Gastroesophageal sphincter (tissue), 4 donors: ENCODE measurements around the gene TCP11X1. TPM values are rescaled to one million over a fixed set of nuclear protein-coding genes. Genes with fewer than 3 reads are reported as not detected.
"Not testable (repeated sequence)": the region's sequence is repeated elsewhere in the genome, so short reads cannot be mapped to it uniquely, and the experiment has no call there.

Source experiments
- ATAC-seq: fragments of 150-250 bp; one replicate; pipeline ENCODE4 v1.9.1; 2016; ENCODE audit warnings: mild to moderate bottlenecking, moderate library complexity
- H3K27ac ChIP-seq, 4 donors: fragments of 200-600 bp; sonication (generic) in 3 of 4; 1 replicate in 3 of 4; 2 replicates in 1 of 4; pipeline ENCODE4 v1.5.1; 2016 to 2019
- H3K27me3 ChIP-seq: fragments of 200-600 bp; sonication (generic); one replicate; pipeline ENCODE4 v1.5.1; 2019
- H3K36me3 ChIP-seq, 2 donors: fragments of 200-600 bp; sonication (generic); one replicate each; pipeline ENCODE4 v1.5.1; 2019; ENCODE audit warnings: control low read depth in 1 of 2
- H3K4me1 ChIP-seq, 3 donors: fragments of 200-600 bp; sonication (generic); 1 replicate in 2 of 3; 2 replicates in 1 of 3; pipeline ENCODE4 v1.5.1; 2016 to 2019; ENCODE audit warnings: control low read depth in 2 of 3
- H3K4me3 ChIP-seq, 2 donors: fragments of 200-600 bp; sonication (generic); one replicate each; pipeline ENCODE4 v1.5.1; 2019; ENCODE audit warnings: mild to moderate bottlenecking in 1 of 2, moderate library complexity in 1 of 2
- H3K9me3 ChIP-seq, 3 donors: fragments of 200-600 bp; sonication (generic); one replicate each; pipeline ENCODE4 v1.5.1; 2017 to 2019; ENCODE audit warnings: control low read depth in 2 of 3
- CTCF ChIP-seq, 4 experiments: fragments of 200-600 bp in 2 of 4; fragments of 450-650 bp in 2 of 4; sonication (generic) in 1 of 4; IDR thresholded peaks; one replicate each; pipeline ENCODE4 v1.5.1; 2017 to 2019; ENCODE audit warnings: antibody characterized with exemption in 4 of 4, mild to moderate bottlenecking in 2 of 4, moderate library complexity in 2 of 4
- EP300 ChIP-seq: sonication (generic); formaldehyde crosslinking; IDR thresholded peaks from one replicate; pipeline ENCODE4 v1.6.1; 2017; ENCODE audit warnings: antibody characterized with exemption, mild to moderate bottlenecking
- POLR2A ChIP-seq, 2 donors: fragments of 450-650 bp; IDR thresholded peaks; one replicate each; pipeline ENCODE4 v1.6.1; 2017; ENCODE audit warnings: antibody characterized with exemption in 2 of 2, mild to moderate bottlenecking in 2 of 2, moderate library complexity in 1 of 2
- POLR2AphosphoS5 ChIP-seq: sonication (generic); formaldehyde crosslinking; IDR thresholded peaks from one replicate; pipeline ENCODE4 v1.6.1; 2017; ENCODE audit warnings: antibody characterized with exemption
- WGBS, 2 donors: methylation state at CpG; one replicate each; pipeline ENCODE4 v1.1.5; 2018; ENCODE audit warnings: low coverage in 1 of 2; 5-methylcytosine and 5-hydroxymethylcytosine counted together
- total RNA-seq, 4 donors: library from RNA; depleted of rRNA; stranded (reverse); fragments of >200 nt; gene quantifications; one replicate each; pipeline ENCODE4 v1.1.0, GENCODE V29; 2016

The TCP11X1 gene
- total RNA-seq = not detected

GRCh38 chrX:102214986-102215385 is at the start of gene TCP11X1:
TSS of gene TCP11X1 (plus strand) at chrX:102215301.
- WGBS, 2 donors = no CpG with 5 or more reads among the region's 15 CpGs
- H3K36me3 ChIP-seq, ATAC-seq, H3K4me3 ChIP-seq, H3K4me1 ChIP-seq, H3K27me3 ChIP-seq, H3K27ac ChIP-seq, H3K9me3 ChIP-seq: not testable (repeated sequence)

- no peak for ATAC-seq
- Histone ChIP-seq H3K27me3 (no peaks in the 10 kb centered on the region), H3K4me1 (no peaks in the 10 kb centered on the region), H3K4me3 (no peak overlapping the region), H3K9me3 (no peaks in the 10 kb centered on the region), H3K36me3 (no peaks in the 10 kb centered on the region), H3K27ac (no peak overlapping the region)
- TF ChIP-seq EP300 (no peak), POLR2A (IDR thresholded peaks at IDR 0.05) (no peak), CTCF (IDR thresholded peaks at IDR 0.05) (no peak), POLR2AphosphoS5 (no peak)
- whole genome bisulfite sequencing, 2 donors = 61 to 71% methylated on average over 7 of the region's 7 CpGs
These were observed 29.0 kb upstream of the TCP11X1 start for GRCh38 chrX:102185967-102186720.

GRCh38 chrX:102207940-102208339 is 7.2 kb upstream of the TCP11X1 start:
- not testable (repeated sequence) for H3K27me3 ChIP-seq, H3K4me3 ChIP-seq, H3K9me3 ChIP-seq, H3K27ac ChIP-seq, H3K36me3 ChIP-seq, ATAC-seq, H3K4me1 ChIP-seq
- no CpG with 5 or more reads among the region's 5 CpGs for WGBS, 2 donors

GRCh38 chrX:102216497-102216896 is 1.4 kb downstream of the TCP11X1 start:
- ATAC-seq, H3K9me3 ChIP-seq, H3K36me3 ChIP-seq, H3K27me3 ChIP-seq, H3K4me1 ChIP-seq, H3K4me3 ChIP-seq, H3K27ac ChIP-seq: not testable (repeated sequence)
- WGBS, 2 donors = no CpG with 5 or more reads among the region's 3 CpGs

GRCh38 chrX:102235678-102236077 is 20.6 kb downstream of the TCP11X1 start:
- H3K4me3 ChIP-seq, H3K27ac ChIP-seq, ATAC-seq, H3K9me3 ChIP-seq, H3K36me3 ChIP-seq, H3K27me3 ChIP-seq, H3K4me1 ChIP-seq: not testable (repeated sequence)
- no CpG with 5 or more reads among the region's 7 CpGs for WGBS, 2 donors

GRCh38 chrX:102240265-102240664 is 25.2 kb downstream of the TCP11X1 start:
- not testable (repeated sequence) for ATAC-seq, H3K27me3 ChIP-seq, H3K36me3 ChIP-seq, H3K4me1 ChIP-seq, H3K4me3 ChIP-seq, H3K9me3 ChIP-seq, H3K27ac ChIP-seq
- 76% methylated on average over 7 of the region's 15 CpGs; no CpG with 5 or more reads in 1 of the 2 donors for WGBS, 2 donors

- no CpG with 5 or more reads among the region's 9 CpGs for WGBS, 2 donors
- H3K36me3 ChIP-seq, H3K4me3 ChIP-seq, H3K27me3 ChIP-seq, H3K4me1 ChIP-seq, H3K9me3 ChIP-seq, H3K27ac ChIP-seq, ATAC-seq: not testable (repeated sequence)
These were observed 31.8 kb downstream of the TCP11X1 start, which contains the start of gene NXF2 for GRCh38 chrX:102246893-102247292. TSS of gene NXF2 (plus strand) at chrX:102247167. CDS start at chrX:102307079, 59,912 bp downstream.

- H3K27me3 ChIP-seq, H3K36me3 ChIP-seq, H3K4me3 ChIP-seq, H3K4me1 ChIP-seq, ATAC-seq, H3K27ac ChIP-seq, H3K9me3 ChIP-seq: not testable (repeated sequence)
- no CpG with 5 or more reads among the region's 4 CpGs for WGBS, 2 donors
These were observed 57.1 kb downstream of the TCP11X1 start for GRCh38 chrX:102272231-102272630.

Other genes starting within 250 kb of the TCP11X1 start
- 10 to 100 TPM; 25.3 to 40.4 (median 34.4) TPM for gene TCEAL2, start 89.6 kb upstream of the TCP11X1 start, total RNA-seq
- 1 to 10 TPM in 1 of 4 donors, under 1 TPM in 1, not detected in 2; 0.39 to 1.3 TPM for gene TCEAL6, start 72.8 kb upstream of the TCP11X1 start, total RNA-seq
- gene BEX5, start 59.3 kb upstream of the TCP11X1 start, total RNA-seq = 1 to 10 TPM in 3 of 4 donors, not detected in 1; 2.2 to 4.9 (median 4.8) TPM
- not detected for gene NXF2, start 31.9 kb downstream of the TCP11X1 start, total RNA-seq
- not detected for gene NXF2B, start 224.7 kb downstream of the TCP11X1 start, total RNA-seq